H1 (cell line): ENCODE data around the gene DNAH1. TPM values are rescaled to one million over a fixed set of nuclear protein-coding genes. Genes with fewer than 3 reads are reported as not detected.

Experiments
- CHD7 ChIP-seq: fragments of 300-600 bp; sonication (generic); IDR thresholded peaks from 2 replicates; pipeline ENCODE4 v1.7.1; 2012; ENCODE audit warnings: low read length, moderate library complexity, mild to moderate bottlenecking, inconsistent platforms; ENCODE audit not compliant: insufficient replicate concordance
- MAX ChIP-seq: IDR thresholded peaks from 2 replicates; pipeline ENCODE4 v1.6.1; 2012; ENCODE audit warnings: inconsistent platforms
- POLR2A ChIP-seq, 2 experiments: IDR thresholded peaks; 1 replicate in 1 of 2; 2 replicates in 1 of 2; pipeline ENCODE4 v1.6.1; 2011; ENCODE audit warnings: low read depth in 2 of 2, low read length in 2 of 2, mild to moderate bottlenecking in 2 of 2; ENCODE audit errors: control extremely low read depth in 1 of 2
- RNF2 ChIP-seq: fragments of 200-900, 300-1000 bp; sonication (generic); IDR thresholded peaks from 2 replicates; pipeline ENCODE4 v1.7.1; 2016; ENCODE audit warnings: borderline replicate concordance, low read depth, mild to moderate bottlenecking, antibody characterized with exemption, low read length; ENCODE audit not compliant: poor library complexity, severe bottlenecking; ENCODE audit errors: missing control alignments
- polyA plus RNA-seq, 7 experiments: library from polyadenylated mRNA; depleted of rRNA in 3 of 7; stranded (reverse) in 5 of 7; unstranded in 2 of 7; fragments of >200 nt in 5 of 7; fragments of 200-250 nt in 2 of 7; gene quantifications; 1 replicate in 5 of 7; 2 replicates in 1 of 7; 4 replicates in 1 of 7; pipeline versions ENCODE4 v1.2.1 to v1.2.3, GENCODE V29; 2011 to 2013; ENCODE audit warnings: missing spikeins in 2 of 7, mixed read lengths in 2 of 7
- total RNA-seq: library from RNA; stranded (reverse); fragmentation: NEBNext Ultra II Directional; extraction: Animal tissue kit (Norgen Biotek cat#: 25700); gene quantifications from 2 replicates; pipeline ENCODE4 v1.2.1, GENCODE V29; 2021
- TF ChIP-seq, protein P1 (sequence below), 3 experiments: IDR thresholded peaks; 1 replicate in 2 of 3; 2 replicates in 1 of 3; pipeline versions ENCODE4 v1.5.1 to v1.6.1; 2011; ENCODE audit warnings: low read length in 3 of 3, mild to moderate bottlenecking in 3 of 3, inconsistent platforms in 2 of 3, low read depth in 1 of 3, moderate library complexity in 1 of 3; ENCODE audit not compliant: insufficient read depth in 1 of 3; ENCODE audit errors: control extremely low read depth in 1 of 3

The DNAH1 gene
- total and polyA plus RNA-seq, 2 of the 8 experiments (the other 6 are each of a cell fraction or from before 2014, with no cell fraction given), result 1.0 to 1.5 TPM

DNA sequence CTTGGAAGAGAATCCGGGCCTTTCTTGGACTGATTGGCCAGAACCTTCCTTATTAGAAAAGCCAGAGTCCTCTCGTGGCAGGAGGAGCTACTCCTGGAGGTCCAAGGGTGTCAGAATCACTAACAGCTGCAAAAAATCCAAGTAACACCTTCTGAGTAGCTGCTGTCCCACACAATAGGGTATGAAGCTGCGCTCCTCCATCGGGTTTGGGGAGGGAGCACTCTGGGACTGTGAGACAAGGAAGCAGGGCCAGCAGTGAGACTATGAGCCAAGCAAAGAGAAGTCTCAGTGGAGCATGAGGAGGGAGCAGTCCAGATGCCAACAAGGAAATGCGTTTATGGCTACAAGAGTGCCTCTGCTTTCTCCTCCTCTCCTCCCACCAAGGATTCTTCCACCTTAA is 107.1 kb downstream of the DNAH1 start (continued):
- TF ChIP-seq CHD7, result no peak
- no peak for TF ChIP-seq RNF2
- no peak for TF ChIP-seq MAX
- TF ChIP-seq, protein P1, sequence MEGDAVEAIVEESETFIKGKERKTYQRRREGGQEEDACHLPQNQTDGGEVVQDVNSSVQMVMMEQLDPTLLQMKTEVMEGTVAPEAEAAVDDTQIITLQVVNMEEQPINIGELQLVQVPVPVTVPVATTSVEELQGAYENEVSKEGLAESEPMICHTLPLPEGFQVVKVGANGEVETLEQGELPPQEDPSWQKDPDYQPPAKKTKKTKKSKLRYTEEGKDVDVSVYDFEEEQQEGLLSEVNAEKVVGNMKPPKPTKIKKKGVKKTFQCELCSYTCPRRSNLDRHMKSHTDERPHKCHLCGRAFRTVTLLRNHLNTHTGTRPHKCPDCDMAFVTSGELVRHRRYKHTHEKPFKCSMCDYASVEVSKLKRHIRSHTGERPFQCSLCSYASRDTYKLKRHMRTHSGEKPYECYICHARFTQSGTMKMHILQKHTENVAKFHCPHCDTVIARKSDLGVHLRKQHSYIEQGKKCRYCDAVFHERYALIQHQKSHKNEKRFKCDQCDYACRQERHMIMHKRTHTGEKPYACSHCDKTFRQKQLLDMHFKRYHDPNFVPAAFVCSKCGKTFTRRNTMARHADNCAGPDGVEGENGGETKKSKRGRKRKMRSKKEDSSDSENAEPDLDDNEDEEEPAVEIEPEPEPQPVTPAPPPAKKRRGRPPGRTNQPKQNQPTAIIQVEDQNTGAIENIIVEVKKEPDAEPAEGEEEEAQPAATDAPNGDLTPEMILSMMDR (IDR thresholded peaks at IDR 0.05; ENCODE audit: control extremely low read depth in 1 of 3, insufficient read depth in 1 of 3, low read depth in 1 of 3, low read length in 3 of 3), result no peak
- no peak for TF ChIP-seq POLR2A (IDR thresholded peaks at IDR 0.05; ENCODE audit: control extremely low read depth in 1 of 2, low read depth in 2 of 2, low read length in 2 of 2)
